GF-D8 (cell line): Measurements from ENCODE around the gene DCANP1.
"Not testable (repeated sequence)": the region's sequence is repeated elsewhere in the genome, so short reads cannot be mapped to it uniquely, and the experiment has no call there.

ENCODE experiments used
- DNase-seq: peaks from one replicate; lab custom pipeline; 2025; lab: John Stamatoyannopoulos, UW

DCANP1 gene

GRCh38 chr5:135447298-135447929, at the start of gene DCANP1:
DCANP1 (minus strand) TSS chr5:135447348; CDS start chr5:135447108, 240 bp downstream.
- DNase-seq = no peak

- not testable (repeated sequence) for DNase-seq
These were observed 48.4 kb upstream of the DCANP1 start for GRCh38 chr5:135495531-135495930.

- DNase-seq = no peak
These were observed 47.0 kb upstream of the DCANP1 start for GRCh38 chr5:135494196-135494595.

GRCh38 chr5:135493406-135494180, 46.4 kb upstream of the DCANP1 start:
- DNase-seq = no peak

- DNase-seq = no peak
These were observed 45.1 kb upstream of the DCANP1 start for GRCh38 chr5:135492319-135492626.

GRCh38 chr5:135491552-135492318, 44.6 kb upstream of the DCANP1 start:
- no peak for DNase-seq

- DNase-seq = no peak
These were observed 43.9 kb upstream of the DCANP1 start for GRCh38 chr5:135491038-135491551.

- no peak for DNase-seq
These were observed 43.3 kb upstream of the DCANP1 start for GRCh38 chr5:135490245-135491037.

- DNase-seq = no peak
These were observed 42.5 kb upstream of the DCANP1 start for GRCh38 chr5:135489466-135490244.

- no peak for DNase-seq
These were observed 41.7 kb upstream of the DCANP1 start for GRCh38 chr5:135488727-135489465.

GRCh38 chr5:135487839-135488514, 40.8 kb upstream of the DCANP1 start:
- DNase-seq = no peak

- DNase-seq = no peak
These were observed 39.9 kb upstream of the DCANP1 start for GRCh38 chr5:135487037-135487395.

GRCh38 chr5:135486131-135487036, 39.2 kb upstream of the DCANP1 start:
- no peak for DNase-seq

- DNase-seq = no peak
These were observed 37.5 kb upstream of the DCANP1 start for GRCh38 chr5:135484674-135485086.

- DNase-seq = no peak
These were observed 36.1 kb upstream of the DCANP1 start for GRCh38 chr5:135483254-135483653.

GRCh38 chr5:135482381-135482933, 35.3 kb upstream of the DCANP1 start:
- peak; percentile 20 for DNase-seq

- no peak for DNase-seq
These were observed 34.8 kb upstream of the DCANP1 start for GRCh38 chr5:135481909-135482311.

GRCh38 chr5:135481387-135481786, 34.2 kb upstream of the DCANP1 start:
- DNase-seq = peak; percentile 41
